HEK293 (cell line): ENCODE results near the gene CEP76.

Source experiments
- GLI2 ChIP-seq: fragments of 450-650 bp; formaldehyde crosslinking; IDR thresholded peaks from 2 replicates; pipeline ENCODE4; 2017; ENCODE audit warnings: missing biosample characterization, missing genetic modification characterization, low read depth, borderline replicate concordance
- HIC1 ChIP-seq: fragments of 450-650 bp; formaldehyde crosslinking; IDR thresholded peaks from 2 replicates; pipeline ENCODE4 v1.5.1; 2016; ENCODE audit warnings: missing biosample characterization, missing genetic modification characterization
- KLF17 ChIP-seq: fragments of 450-650 bp; formaldehyde crosslinking; IDR thresholded peaks from 2 replicates; pipeline ENCODE4 v1.5.1; 2016; ENCODE audit warnings: missing biosample characterization, missing genetic modification characterization
- KLF9 ChIP-seq: fragments of 450-650 bp; formaldehyde crosslinking; IDR thresholded peaks from 2 replicates; pipeline ENCODE4 v1.5.1; 2016; ENCODE audit warnings: missing biosample characterization, missing genetic modification characterization, low read depth
- MZF1 ChIP-seq: fragments of 450-650 bp; formaldehyde crosslinking; IDR thresholded peaks from 2 replicates; pipeline ENCODE4 v1.5.1; 2017; ENCODE audit warnings: missing biosample characterization, missing genetic modification characterization, borderline replicate concordance
- PRDM1 ChIP-seq: fragments of 450-650 bp; formaldehyde crosslinking; IDR thresholded peaks from 2 replicates; pipeline ENCODE4; 2016; ENCODE audit warnings: missing biosample characterization, missing genetic modification characterization
- PRDM10 ChIP-seq: fragments of 450-650 bp; formaldehyde crosslinking; IDR thresholded peaks from 2 replicates; pipeline ENCODE4 v1.5.1; 2016; ENCODE audit warnings: missing biosample characterization, missing genetic modification characterization
- SALL2 ChIP-seq: fragments of 450-650 bp; formaldehyde crosslinking; IDR thresholded peaks from 2 replicates; pipeline ENCODE4 v1.5.0; 2017; ENCODE audit warnings: missing biosample characterization, mild to moderate bottlenecking, missing genetic modification characterization, borderline replicate concordance
- SCRT2 ChIP-seq: fragments of 450-650 bp; formaldehyde crosslinking; IDR thresholded peaks from 2 replicates; pipeline ENCODE4 v1.5.1; 2016; ENCODE audit warnings: missing biosample characterization, missing genetic modification characterization
- WT1 ChIP-seq: fragments of 450-650 bp; formaldehyde crosslinking; IDR thresholded peaks from 2 replicates; pipeline ENCODE4 v1.5.1; 2016; ENCODE audit warnings: missing biosample characterization, missing genetic modification characterization
- ZBTB48 ChIP-seq: fragments of 450-650 bp; formaldehyde crosslinking; IDR thresholded peaks from 2 replicates; pipeline ENCODE4 v1.5.1; 2016; ENCODE audit warnings: missing biosample characterization, missing genetic modification characterization
- ZFP3 ChIP-seq: fragments of 450-650 bp; formaldehyde crosslinking; IDR thresholded peaks from 2 replicates; pipeline ENCODE4 v1.5.1; 2016; ENCODE audit warnings: low read depth, missing biosample characterization, missing genetic modification characterization
- ZIC2 ChIP-seq: fragments of 450-650 bp; formaldehyde crosslinking; IDR thresholded peaks from 2 replicates; pipeline ENCODE4 v1.5.1; 2016; ENCODE audit warnings: missing biosample characterization, missing genetic modification characterization
- ZNF132 ChIP-seq: fragments of 450-650 bp; formaldehyde crosslinking; IDR thresholded peaks from 2 replicates; pipeline ENCODE4 v1.5.1; 2017; ENCODE audit warnings: missing biosample characterization, missing genetic modification characterization, borderline replicate concordance
- ZNF146 ChIP-seq: fragments of 450-650 bp; formaldehyde crosslinking; IDR thresholded peaks from 2 replicates; pipeline ENCODE4 v1.5.1; 2016; ENCODE audit warnings: missing biosample characterization, missing genetic modification characterization
- ZNF148 ChIP-seq: fragments of 450-650 bp; formaldehyde crosslinking; IDR thresholded peaks from 2 replicates; pipeline ENCODE4 v1.5.0; 2017; ENCODE audit warnings: missing biosample characterization, missing genetic modification characterization, borderline replicate concordance
- ZNF19 ChIP-seq: fragments of 450-650 bp; formaldehyde crosslinking; IDR thresholded peaks from 2 replicates; pipeline ENCODE4; 2016; ENCODE audit warnings: missing biosample characterization, missing genetic modification characterization, low read depth
- ZNF549 ChIP-seq: fragments of 450-650 bp; IDR thresholded peaks from 2 replicates; pipeline ENCODE4 v1.5.1; 2018; ENCODE audit warnings: missing biosample characterization, missing genetic modification characterization, mild to moderate bottlenecking, inconsistent platforms, moderate library complexity
- ZNF561 ChIP-seq: fragments of 450-650 bp; IDR thresholded peaks from 2 replicates; pipeline ENCODE4 v1.5.1; 2018; ENCODE audit warnings: missing biosample characterization, missing genetic modification characterization, borderline replicate concordance
- ZNF692 ChIP-seq: fragments of 450-650 bp; formaldehyde crosslinking; IDR thresholded peaks from 2 replicates; pipeline ENCODE4 v1.5.1; 2016; ENCODE audit warnings: missing biosample characterization, missing genetic modification characterization
- ZNF747 ChIP-seq: fragments of 450-650 bp; formaldehyde crosslinking; IDR thresholded peaks from 2 replicates; pipeline ENCODE4 v1.5.1; 2016; ENCODE audit warnings: missing biosample characterization, missing genetic modification characterization
- ZNF792 ChIP-seq: fragments of 450-650 bp; formaldehyde crosslinking; IDR thresholded peaks from 2 replicates; pipeline ENCODE4 v1.5.1; 2016; ENCODE audit warnings: missing biosample characterization, missing genetic modification characterization
- ZNF843 ChIP-seq: fragments of 450-650 bp; formaldehyde crosslinking; IDR thresholded peaks from 2 replicates; pipeline ENCODE4 v1.5.1; 2016; ENCODE audit warnings: missing biosample characterization, missing genetic modification characterization
- ZSCAN18 ChIP-seq: fragments of 450-650 bp; formaldehyde crosslinking; IDR thresholded peaks from 2 replicates; pipeline ENCODE4 v1.5.1; 2016; ENCODE audit warnings: missing biosample characterization, missing genetic modification characterization

CEP76 gene

GRCh38 chr18:12702221-12703095, at the start of gene CEP76, which contains the start of gene PSMG2 (continued):
- no peak for TF ChIP-seq ZNF148 (tag by site-specific recombination)
- no peak for TF ChIP-seq GLI2
- TF ChIP-seq ZBTB48, result peak; percentile 60
- no peak for TF ChIP-seq ZNF747 (tag by site-specific recombination)
- no peak for TF ChIP-seq SCRT2 (tag by site-specific recombination)
- TF ChIP-seq WT1 (tag by site-specific recombination), result 0 out of 2 replicates have a peak, but pooled peaks have one; percentile 19
- no peak for TF ChIP-seq ZNF549
- peak; percentile 99 for TF ChIP-seq ZNF792 (tag by site-specific recombination)
- TF ChIP-seq ZNF146, result 0 out of 2 replicates have a peak, but pooled peaks have one; percentile 4
- TF ChIP-seq SALL2 (tag by site-specific recombination), result no peak
- no peak for TF ChIP-seq MZF1 (tag by site-specific recombination)
- TF ChIP-seq ZNF132, result no peak
- TF ChIP-seq PRDM10, result peak; percentile 58; the same call in 1 of the 2 replicates
- no peak for TF ChIP-seq ZNF19
- no peak; the same call in 1 of the 2 replicates for TF ChIP-seq ZIC2 (tag by site-specific recombination)
- TF ChIP-seq ZSCAN18 (tag by site-specific recombination), result 0 out of 2 replicates have a peak, but pooled peaks have one; percentile 35
- TF ChIP-seq ZNF561 (tag by site-specific recombination), result peak; percentile 65; the same call in 1 of the 2 replicates
- no peak for TF ChIP-seq ZFP3 (tag by site-specific recombination)
- TF ChIP-seq KLF17 (tag by site-specific recombination), result peak; percentile 56; the same call in 1 of the 2 replicates
- TF ChIP-seq PRDM1 (tag by site-specific recombination), result peak; percentile 60; the same call in 1 of the 2 replicates
- TF ChIP-seq ZNF843 (tag by site-specific recombination), result peak; percentile 75
- peak; percentile 47 for TF ChIP-seq KLF9 (tag by site-specific recombination)
- no peak for TF ChIP-seq HIC1
- TF ChIP-seq ZNF692 (tag by site-specific recombination), result peak; percentile 72
